Erythroblast (primary cell): ENCODE results near the gene MDGA2.

ENCODE experiments used
- DNase-seq, 2 experiments: peaks; one replicate each; lab custom pipeline; 2025; lab: John Stamatoyannopoulos, UW
- GATA1 ChIP-seq: IDR thresholded peaks from 2 replicates; pipeline ENCODE4 v1.6.1; 2011; ENCODE audit warnings: low read depth, mild to moderate bottlenecking, control low read depth, low read length, moderate library complexity
- POLR2A ChIP-seq: IDR thresholded peaks from 2 replicates; pipeline ENCODE4 v1.6.1; 2011; ENCODE audit warnings: mild to moderate bottlenecking, low read length

The MDGA2 gene

GRCh38 chr14:47567273-47567672 is 108.1 kb downstream of the MDGA2 start:
- TF ChIP-seq POLR2A (no peak), GATA1 (no peak)
- no peak for DNase-seq

GRCh38 chr14:47557894-47558293 is 117.5 kb downstream of the MDGA2 start:
- TF ChIP-seq POLR2A (no peak), GATA1 (no peak)
- DNase-seq = no peak

- no peak for DNase-seq
- TF ChIP-seq GATA1 (no peak), POLR2A (no peak)
Measured at GRCh38 chr14:47555333-47555732, 120.1 kb downstream of the MDGA2 start.

- TF ChIP-seq POLR2A (no peak), GATA1 (no peak)
- no peak for DNase-seq
Measured at GRCh38 chr14:47549886-47550285, 125.5 kb downstream of the MDGA2 start.

GRCh38 chr14:47543459-47543858 is 131.9 kb downstream of the MDGA2 start:
- TF ChIP-seq POLR2A = no peak
- TF ChIP-seq GATA1 = no peak
- no peak for DNase-seq

GRCh38 chr14:47541662-47542061 is 133.7 kb downstream of the MDGA2 start:
- no peak for TF ChIP-seq POLR2A
- no peak for TF ChIP-seq GATA1
- DNase-seq = no peak

GRCh38 chr14:47539031-47539461 is 136.4 kb downstream of the MDGA2 start:
- no peak for TF ChIP-seq POLR2A
- TF ChIP-seq GATA1 = no peak
- no peak for DNase-seq

GRCh38 chr14:47536341-47536740 is 139.1 kb downstream of the MDGA2 start:
- no peak for DNase-seq
- no peak for TF ChIP-seq POLR2A
- TF ChIP-seq GATA1 = no peak

GRCh38 chr14:47526591-47527244 is 148.7 kb downstream of the MDGA2 start:
- TF ChIP-seq POLR2A (no peak), GATA1 (no peak)
- no peak for DNase-seq

GRCh38 chr14:47524524-47524923 is 150.9 kb downstream of the MDGA2 start:
- TF ChIP-seq POLR2A (no peak), GATA1 (no peak)
- DNase-seq = no peak

- no peak for DNase-seq
- no peak for TF ChIP-seq GATA1
- no peak for TF ChIP-seq POLR2A
Measured at GRCh38 chr14:47520382-47520781, 155.0 kb downstream of the MDGA2 start.

- no peak for DNase-seq
- TF ChIP-seq GATA1 (no peak), POLR2A (no peak)
Measured at GRCh38 chr14:47511829-47512228, 163.6 kb downstream of the MDGA2 start.

- DNase-seq = no peak
- TF ChIP-seq GATA1 (no peak), POLR2A (no peak)
Measured at GRCh38 chr14:47509957-47510356, 165.4 kb downstream of the MDGA2 start.

GRCh38 chr14:47507861-47508260 is 167.5 kb downstream of the MDGA2 start:
- no peak for DNase-seq
- TF ChIP-seq POLR2A (no peak), GATA1 (no peak)

GRCh38 chr14:47500369-47500768 is 175.0 kb downstream of the MDGA2 start:
- TF ChIP-seq POLR2A = no peak
- TF ChIP-seq GATA1 = no peak
- no peak for DNase-seq
